IMR-90 (cell line): ENCODE results near the gene LDLRAD4.

Source experiments
- CEBPB ChIP-seq: IDR thresholded peaks from 2 replicates; pipeline ENCODE4 v1.6.1; 2012; ENCODE audit warnings: low read depth, low read length, improper control_type of control experiment
- CTCF ChIP-seq: conservative IDR thresholded peaks from 2 replicates; pipeline ENCODE4 v1.5.1; 2012; ENCODE audit warnings: mild to moderate bottlenecking, low read depth, low read length, improper control_type of control experiment
- POLR2A ChIP-seq: IDR thresholded peaks from 2 replicates; pipeline ENCODE4 v1.6.1; 2012; ENCODE audit warnings: mild to moderate bottlenecking, low read depth, low read length
- RCOR1 ChIP-seq: IDR thresholded peaks from 2 replicates; pipeline ENCODE4 v1.6.1; 2012; ENCODE audit warnings: mild to moderate bottlenecking, low read length, improper control_type of control experiment; ENCODE audit not compliant: insufficient replicate concordance
- RFX5 ChIP-seq: IDR thresholded peaks from 2 replicates; pipeline ENCODE4 v1.8.0; 2012; ENCODE audit warnings: low read depth, mild to moderate bottlenecking, low read length, moderate library complexity
- SMC3 ChIP-seq: fragments of 150-350 bp; IDR thresholded peaks from 2 replicates; pipeline ENCODE4 v1.6.1; 2016; ENCODE audit warnings: low read depth, mild to moderate bottlenecking, antibody characterized with exemption, low read length, moderate library complexity
- TF ChIP-seq, protein P1 (sequence below): fragments of 150-350 bp; IDR thresholded peaks from 2 replicates; pipeline ENCODE4 v1.6.1; 2017; ENCODE audit warnings: mild to moderate bottlenecking, antibody characterized with exemption, low read length, low read depth

GRCh38 chr18:13242797-13243196, 24.2 kb downstream of the LDLRAD4 start:
- TF ChIP-seq, protein P1, sequence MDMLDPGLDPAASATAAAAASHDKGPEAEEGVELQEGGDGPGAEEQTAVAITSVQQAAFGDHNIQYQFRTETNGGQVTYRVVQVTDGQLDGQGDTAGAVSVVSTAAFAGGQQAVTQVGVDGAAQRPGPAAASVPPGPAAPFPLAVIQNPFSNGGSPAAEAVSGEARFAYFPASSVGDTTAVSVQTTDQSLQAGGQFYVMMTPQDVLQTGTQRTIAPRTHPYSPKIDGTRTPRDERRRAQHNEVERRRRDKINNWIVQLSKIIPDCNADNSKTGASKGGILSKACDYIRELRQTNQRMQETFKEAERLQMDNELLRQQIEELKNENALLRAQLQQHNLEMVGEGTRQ: no peak
- TF ChIP-seq CTCF: no peak
- no peak for TF ChIP-seq POLR2A
- no peak for TF ChIP-seq RCOR1
- TF ChIP-seq SMC3: no peak
- no peak for TF ChIP-seq RFX5
- TF ChIP-seq CEBPB: no peak
